IPS-NIHi7 (cell line): ENCODE results near the gene LITAF.

Experiments used
- DNase-seq: peaks from one replicate; pipeline ENCODE4 v3.0.0; 2012; ENCODE audit warnings: mixed read lengths; ENCODE audit errors: extremely low spot score

Gene LITAF

DNA sequence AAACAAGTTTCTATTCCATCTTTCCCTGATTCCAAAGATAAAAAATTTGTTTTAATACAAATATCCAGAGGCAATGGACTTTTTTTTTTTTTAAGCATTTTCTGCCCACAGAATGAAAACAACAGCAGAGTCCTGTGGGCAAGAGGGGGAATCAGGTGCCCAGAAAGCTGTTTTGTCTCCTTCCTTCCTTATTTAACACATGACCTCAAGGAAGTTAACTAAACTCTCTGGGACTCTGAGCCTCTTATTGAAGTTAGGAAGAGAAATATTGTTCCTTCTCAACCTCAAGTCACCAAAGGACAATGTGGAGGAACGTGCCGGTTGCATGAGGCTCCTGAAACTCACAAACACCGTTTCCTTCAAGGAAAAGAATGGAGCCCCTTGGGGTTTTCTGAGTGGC is 34.9 kb downstream of the LITAF start:
- no peak for DNase-seq

DNA sequence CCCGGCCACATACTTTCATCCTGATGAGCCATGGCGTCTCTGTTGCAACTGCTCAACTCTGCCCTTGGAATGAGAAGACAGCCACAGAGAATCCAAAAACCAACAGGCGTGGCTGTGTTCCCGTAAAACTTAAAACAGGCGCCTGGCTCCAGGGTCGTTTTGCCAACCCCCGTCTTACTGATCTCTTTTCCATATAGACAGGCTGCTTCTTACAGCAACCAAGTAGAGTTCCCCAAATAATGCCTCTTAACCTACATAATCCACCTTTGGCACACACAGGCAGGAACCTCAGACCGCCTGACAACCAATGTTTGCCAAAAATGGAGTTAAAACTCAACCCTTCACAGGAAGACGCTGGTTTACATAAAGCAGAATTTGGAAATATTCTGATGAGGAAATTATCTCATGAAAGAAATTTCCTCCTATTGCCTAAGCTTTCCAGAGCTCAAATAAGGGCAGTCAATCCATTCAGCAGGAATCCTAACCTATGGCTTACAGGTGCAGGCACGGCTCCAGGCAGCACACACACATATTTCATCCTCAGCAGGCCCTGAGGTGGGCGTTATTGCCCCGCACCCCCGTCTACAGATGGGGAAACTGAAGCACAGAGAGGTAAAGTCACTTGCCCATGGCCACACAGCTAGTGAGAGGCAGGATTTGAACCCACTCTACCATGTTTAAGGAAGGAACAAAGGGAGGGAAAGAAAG is 35.8 kb downstream of the LITAF start:
- DNase-seq, result no peak

DNA sequence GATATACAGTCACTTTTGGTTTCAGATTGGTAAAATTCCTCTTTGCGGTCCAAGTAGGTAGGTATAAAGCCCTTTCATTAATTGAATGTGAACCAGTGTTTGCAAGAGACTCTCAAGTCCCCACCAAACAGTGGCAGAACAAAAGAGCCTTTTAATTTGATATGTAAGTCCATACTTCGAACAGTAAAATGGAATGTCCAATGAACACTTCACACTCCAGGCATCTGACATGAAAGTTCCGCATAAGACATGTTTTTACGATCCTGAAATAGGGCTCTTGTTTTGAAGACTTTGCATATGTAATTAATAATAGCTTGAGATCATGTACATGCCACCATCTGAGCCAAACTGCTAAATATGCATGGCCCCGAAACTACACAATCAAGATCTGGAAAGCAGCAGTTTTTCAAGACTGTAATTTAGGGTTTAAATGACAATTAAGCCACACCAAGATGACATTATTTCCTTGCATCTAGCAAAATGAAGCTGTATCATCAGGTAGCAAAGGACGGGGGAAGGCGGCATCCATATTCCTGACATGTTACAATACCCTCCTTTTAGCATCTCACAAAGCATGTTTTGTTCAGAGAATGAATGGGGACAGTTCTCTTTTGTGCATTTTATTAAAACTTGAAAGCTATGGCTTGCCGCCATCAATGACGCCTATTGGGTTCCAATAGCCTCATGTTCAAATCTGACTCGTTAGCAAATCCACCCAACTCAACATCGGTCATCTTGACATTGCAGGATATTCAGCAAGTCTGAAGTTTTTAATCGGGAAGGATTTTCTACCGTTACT is 39.4 kb downstream of the LITAF start:
- DNase-seq, result no peak

DNA sequence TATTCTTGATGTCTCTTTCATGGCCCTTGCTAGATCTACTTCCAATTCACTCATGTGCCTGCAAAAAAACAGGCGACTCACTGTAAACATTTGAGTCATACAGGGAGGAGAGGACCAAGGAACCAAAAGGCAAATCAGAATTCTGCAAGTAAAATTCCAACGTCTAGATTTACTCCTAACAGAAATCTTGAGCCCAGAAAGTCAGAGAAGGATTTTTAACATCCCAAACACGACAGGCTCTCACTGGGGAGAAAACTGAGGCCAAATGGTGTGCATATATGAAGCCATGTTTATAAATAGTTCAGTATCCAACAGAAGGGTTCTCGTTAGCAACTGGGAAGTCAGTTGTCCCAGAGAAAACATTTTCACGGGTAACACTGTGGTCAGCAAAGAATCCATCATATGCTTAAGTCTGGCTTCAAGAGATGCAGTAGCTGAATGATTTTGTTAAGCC is 40.1 kb downstream of the LITAF start:
- DNase-seq, result no peak

DNA sequence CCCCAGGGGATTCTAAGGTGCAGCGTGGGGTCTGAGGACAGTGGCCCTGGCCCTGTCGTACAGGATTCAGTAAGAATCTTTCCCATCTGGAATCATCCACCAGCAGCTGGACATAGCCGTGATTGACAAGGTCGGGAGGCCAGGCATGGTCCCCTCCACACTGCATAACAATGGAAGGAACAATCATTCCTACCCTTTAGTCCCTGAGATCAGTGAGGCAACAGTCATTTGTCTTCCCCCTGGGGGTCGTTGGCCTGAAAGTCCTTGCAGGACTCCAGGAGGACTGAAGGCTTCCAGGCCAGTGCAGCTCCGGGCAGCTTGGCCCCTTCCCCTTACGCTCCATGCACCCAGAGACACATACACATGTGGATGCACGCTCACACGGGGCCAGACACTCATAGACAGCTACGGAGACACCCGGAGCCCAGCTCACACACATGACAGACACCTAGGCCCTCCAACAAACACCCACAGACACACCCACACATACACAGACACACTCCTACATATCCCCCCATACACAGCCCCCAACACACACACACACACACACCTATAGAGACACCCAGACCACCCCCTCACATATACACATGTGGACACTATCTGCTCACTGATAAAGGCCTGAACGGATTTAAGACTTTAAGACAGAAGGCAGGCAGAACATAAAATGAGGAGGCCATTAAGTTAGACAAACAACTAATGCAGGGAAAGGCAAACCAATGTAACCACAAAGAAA is 42.9 kb downstream of the LITAF start:
- DNase-seq, result no peak

DNA sequence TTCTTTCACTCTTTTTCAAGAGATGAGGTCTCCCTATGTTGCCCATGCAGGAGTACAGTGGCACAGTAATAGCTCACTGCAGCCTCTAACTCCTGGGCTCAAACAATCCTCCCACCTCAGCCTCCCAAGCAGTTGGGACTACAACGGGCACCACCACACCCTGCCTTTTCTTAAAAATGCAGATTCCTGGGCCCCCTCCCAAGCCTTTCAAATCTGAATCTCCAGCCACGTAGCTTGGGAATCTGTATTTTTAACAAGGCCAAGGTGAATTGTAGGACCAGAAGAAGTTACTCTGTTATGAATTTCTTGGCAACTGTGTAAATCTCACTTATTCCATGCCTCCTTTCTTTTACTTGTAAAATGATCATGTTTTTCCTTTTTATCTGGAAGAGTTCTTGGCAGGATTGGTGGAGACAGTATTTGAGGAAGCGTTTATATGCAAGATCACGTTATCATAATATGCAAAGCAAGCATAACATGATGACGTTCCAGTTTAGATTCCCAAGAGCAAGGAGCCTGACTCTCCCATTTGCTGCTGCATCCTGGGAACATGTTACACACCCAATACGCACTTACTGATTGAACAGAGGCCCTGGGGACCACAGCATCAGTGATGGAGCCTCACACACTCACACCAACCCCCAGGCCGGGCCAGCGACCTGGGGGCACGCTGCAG is 44.5 kb downstream of the LITAF start:
- DNase-seq, result no peak

DNA sequence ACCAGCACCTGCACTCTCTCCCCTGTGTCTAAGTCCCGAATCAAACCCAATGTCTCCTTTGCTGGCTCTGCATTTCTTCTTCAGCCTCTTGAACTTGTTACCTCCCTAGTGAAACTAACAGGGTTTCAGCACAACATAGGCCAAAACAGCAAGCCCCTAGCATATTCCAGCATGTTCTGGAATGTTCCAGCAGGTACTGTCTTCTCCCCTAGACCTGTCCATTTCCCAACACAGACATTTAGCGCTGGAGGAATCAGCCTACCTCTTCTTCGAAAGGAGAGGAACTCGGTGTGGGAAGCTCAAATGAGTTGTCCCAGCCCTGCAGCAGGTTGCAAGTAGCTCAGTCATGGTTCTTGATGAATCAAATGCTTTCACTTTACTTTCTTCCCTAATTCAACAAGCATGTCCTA is 47.1 kb downstream of the LITAF start:
- DNase-seq, result no peak

DNA sequence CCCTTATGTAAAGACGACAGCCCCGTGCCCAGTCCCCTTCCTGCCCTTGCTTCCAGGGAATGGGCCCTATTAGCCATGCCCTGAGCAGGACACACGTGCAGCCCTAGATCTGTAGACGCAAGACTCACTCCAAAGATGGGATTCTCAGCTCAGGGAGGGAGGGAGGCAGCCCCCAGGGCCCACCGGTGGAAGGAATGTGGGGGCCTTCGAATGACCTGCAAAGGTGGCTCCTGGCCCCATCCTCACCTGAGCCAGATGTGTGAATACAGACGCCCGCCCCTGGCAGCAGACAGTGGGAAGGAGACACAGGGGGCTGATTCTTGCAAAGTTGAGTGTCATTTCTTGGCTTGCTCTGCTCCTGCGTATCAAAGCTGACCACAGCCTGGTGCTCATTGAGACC is 47.8 kb downstream of the LITAF start:
- DNase-seq, result no peak

DNA sequence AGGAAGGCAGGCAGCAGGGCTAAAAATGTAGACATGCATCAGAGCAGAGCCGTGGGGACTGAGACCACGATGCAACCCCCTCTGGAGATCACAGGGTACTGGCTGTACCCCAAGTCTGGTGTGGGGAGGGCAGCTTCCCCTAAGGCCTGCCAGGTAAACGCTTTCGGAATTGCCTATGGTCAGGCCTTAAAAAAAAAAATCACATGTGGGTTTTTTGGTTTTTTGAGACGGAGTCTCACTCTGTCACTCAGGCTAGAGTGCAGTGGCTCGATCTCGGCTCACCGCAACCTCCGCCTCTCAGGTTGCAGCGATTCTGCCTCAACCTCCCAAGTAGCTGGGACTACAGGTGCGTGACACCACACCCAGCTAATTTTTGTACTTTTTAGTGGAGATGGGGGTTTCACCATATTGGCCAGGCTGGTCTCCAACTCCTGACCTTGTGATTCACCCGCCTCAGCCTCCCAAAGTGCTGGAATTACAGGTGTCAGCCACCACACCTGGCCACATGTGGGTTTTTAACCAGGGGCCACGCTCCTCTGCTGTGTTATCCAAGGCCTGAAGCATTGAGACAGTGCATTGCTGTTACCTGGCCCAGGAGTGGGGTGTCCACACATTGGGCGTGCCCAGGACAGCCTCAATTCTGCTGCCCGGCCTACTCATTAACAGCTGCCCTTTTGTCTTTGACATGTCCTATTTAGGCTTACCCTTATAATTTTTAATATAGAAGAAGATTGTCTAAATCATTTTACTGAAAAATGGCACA is 50.4 kb downstream of the LITAF start:
- no peak for DNase-seq

DNA sequence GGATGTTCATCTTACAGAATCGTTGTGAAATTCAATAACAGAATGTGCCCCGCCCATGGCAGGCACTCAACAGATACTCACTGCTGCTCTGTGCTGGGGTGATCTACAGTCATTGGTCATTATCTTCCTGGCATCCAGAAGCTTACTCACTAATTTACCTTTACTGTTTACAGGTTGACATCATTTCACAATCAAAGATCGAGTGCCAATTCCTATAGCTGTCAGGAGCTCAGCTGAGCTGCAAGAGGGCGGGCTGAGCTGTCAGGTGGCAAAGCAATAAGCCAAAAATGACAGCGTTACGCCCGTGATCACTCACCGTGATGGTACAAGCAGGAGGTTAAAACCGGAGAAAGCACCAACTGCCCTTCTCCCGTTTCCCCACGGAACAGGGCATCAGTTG is 51.2 kb downstream of the LITAF start:
- no peak for DNase-seq

DNA sequence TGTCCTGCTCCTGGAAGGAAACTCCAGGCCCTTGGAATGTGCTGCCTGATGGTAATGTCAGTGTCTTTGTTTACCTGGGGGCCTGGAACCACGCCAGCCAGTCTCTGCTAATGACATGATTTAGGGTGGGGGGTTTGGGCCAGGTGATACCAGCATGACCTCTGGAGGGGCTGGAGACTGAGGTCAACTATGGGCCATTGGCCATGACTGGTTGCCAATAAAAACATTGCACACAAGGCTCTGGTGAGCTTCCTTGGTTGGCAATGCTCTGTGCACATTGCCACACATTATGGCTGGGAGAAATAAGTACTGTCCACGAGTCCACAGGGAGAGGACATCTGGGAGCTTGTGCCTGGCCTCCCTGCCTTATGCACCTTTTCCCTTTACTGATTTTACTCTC is 52.5 kb downstream of the LITAF start:
- DNase-seq, result no peak

DNA sequence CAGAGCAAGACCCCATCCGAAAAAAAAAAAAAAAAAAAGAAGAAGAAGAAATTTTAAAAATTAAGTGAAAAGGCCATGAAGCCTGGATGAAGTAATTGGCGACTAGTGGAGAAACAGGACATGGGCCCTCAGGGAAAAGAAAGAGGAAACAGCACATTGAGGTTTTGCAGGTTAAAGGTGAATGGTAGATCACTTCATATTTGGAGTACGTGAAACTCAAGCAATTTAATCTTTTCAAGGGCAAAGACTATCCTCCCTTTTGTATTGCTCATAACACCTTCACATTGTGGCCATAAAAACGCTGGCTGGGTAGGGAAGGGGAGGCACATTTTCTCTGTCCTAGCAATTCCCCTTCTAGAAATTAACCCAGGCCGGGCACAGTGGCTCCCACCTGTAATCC is 53.1 kb downstream of the LITAF start:
- DNase-seq, result no peak

DNA sequence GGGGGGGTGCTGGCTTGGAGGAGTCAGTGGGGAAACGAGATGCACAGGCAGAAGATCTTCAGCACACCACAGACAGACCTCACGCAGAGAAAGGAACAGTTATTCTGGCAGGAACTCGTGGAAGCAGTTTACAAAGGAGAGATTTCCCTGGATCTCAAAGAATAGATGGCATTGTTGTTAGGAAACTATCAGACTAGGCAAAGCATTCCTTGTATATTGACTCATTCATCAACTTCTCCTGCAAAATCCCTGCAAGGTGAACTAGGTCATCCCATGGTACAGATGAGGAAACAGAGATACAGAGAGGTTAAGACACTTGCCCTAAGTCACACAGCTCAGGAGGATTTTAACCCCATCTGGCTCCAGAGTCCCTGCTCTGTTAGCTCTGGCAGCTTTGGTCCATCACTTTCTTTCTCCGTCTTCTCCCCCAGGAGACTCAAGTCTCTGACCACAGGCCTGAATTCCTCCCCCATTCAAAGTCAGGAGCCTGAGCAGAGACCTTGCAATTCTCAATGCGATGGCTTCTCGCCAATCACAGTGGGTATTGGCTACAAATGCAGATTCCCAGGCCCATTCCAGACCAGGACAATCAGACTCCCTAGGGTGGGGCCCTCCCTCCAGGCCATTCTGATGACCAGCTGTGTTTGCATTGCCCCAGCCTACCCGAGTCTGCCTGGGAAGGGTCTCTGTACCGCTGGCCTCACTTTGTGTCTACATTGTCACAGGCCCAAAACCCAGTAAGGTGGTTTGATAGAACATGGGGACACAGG is 56.4 kb downstream of the LITAF start:
- DNase-seq, result no peak

DNA sequence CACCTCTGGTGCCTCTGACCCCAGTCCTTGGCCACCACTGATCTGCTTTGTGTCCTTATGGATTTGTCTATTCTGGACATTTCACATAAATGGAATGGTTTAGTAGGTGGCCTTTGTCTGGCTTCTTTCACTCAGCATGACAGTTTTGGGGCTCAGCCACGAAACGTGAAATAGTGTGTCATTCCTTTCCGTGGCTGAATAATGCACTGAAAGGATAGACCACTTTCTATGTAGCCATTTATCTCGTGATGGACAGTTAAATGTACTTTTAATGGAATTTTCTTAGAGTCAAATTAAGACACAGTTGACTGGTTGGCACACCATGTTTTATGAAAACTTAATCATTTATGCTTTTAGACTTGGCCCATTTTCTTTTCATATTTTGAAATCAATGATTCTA is 57.4 kb downstream of the LITAF start:
- DNase-seq, result no peak

DNA sequence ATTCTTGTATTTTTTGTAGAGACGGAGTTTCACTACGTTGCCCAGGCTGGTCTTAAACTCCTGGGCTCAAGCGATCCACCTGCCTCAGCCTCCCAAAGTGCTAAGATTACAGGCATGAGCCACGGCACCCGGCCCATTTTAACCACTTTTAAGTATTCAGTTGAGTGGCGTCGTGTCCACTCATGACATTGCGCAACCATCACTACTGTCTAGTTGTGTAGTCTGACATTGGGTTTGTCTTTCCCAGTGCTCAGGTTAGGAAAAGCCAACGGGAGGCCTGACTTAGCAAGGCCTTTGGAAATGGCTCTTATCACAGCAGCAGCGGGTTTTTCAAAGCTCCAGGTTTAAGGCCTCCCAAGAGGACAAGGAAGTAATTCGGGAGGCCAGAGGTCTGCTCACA is 58.7 kb downstream of the LITAF start:
- DNase-seq, result no peak

DNA sequence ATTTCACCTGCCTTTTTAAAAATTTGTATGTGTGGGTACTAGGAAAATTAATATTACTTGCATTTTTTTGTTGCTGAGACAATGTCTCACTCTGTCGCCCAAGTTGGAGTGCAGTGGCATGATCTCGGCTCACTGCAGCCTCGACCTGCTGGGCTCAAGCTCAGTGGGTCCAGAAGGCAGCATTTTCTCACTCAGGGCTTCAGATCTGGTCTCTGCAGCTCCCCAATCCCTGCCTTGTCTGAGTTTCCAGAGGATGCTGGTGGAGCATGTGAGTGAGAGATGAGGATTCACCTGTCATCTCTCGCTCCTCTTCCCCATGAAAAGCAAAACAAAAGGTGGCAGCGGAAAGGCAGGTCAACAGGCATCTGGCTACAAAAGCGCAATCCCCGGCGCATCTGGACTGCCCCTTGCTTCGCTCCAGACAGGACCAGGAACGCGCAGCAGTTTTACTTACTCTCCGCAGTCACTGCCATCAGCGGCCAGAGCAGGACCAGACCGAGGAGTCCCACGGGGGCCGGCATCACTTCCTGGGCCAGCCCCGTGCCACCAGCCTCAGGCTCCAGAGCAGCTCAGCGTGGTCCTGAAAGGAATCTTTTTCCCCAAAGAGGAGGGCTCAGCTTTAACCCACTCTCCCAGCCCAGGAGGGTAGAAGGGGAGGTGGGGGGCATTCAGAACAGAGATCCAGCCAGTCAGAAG is 59.9 kb downstream of the LITAF start:
- no peak for DNase-seq

DNA sequence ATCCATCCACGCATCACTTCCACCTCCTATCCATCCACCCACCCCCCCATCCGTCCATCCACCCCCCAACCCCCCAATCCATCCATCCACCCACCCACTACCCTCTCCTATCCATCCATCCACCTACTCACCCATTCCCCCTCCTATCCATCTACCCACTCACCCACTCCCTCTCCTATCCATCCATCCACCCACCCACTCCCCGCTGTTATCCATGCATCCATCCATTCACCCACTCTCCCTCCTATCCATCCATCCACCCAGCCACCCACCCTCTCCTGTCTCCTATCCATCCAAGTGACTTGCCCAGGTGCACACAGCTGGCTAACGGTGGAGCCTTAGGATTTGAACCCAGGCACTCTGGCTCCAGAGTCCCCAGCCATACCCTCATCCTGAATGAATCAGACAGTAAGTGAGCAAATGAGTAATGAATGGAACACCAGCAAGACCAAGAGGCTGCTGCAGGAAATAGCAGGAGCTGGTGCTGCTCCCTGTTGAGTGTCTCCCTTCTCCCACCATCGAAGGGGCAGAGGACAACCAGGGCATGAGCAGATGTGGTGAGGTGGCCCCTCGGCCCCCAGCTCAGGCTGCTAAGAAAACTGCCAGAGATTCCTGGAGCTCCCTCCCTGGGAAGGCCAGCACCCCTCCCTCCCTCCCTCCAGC is 62.5 kb downstream of the LITAF start:
- no peak for DNase-seq

DNA sequence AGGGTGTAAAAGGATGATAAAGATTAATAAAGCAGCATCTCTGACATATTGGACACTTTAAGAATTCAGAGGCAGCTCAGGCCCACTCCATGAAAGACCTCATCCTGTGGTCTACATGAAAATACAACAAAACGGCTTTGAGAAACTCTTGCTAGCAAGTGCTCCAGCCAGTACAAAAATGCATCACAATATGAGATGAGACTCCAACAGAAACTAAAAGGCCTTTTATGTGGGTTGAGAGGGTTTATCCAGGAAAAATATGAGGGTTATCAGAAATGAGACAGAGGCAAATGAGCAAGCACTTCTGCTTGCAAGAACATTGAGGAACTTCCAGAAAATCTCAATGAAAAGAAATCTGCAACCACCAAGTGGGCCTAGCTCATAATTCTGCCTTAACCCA is 65.7 kb downstream of the LITAF start:
- DNase-seq, result no peak

DNA sequence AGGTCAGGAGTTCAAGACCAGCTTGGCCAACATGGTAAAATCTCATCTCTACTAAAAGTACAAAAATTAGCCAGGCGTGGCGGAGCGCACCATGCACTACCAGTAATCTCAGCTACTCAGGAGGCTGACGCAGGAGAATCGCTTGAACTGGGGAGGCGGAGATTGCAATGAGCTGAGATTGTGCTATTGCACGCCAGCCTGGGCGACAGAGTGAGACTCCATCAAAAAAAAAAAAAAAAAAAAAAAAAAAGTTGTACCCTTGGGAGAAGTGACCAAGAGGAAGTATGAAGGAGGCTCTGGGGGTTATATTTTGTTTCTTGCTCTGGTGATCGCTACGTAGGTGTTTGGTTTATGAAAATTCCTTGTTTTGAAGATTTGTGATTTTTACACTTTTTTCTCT is 66.3 kb downstream of the LITAF start:
- DNase-seq, result no peak
